ENCODE measurements around the gene HTRA2. TPM values are rescaled to one million over a fixed set of nuclear protein-coding genes. Genes with fewer than 3 reads are reported as not detected.

The HTRA2 gene
- total RNA-seq, 4 donors from 2014 or later = 27.3 to 45.9 (median 37.5) TPM

DNA sequence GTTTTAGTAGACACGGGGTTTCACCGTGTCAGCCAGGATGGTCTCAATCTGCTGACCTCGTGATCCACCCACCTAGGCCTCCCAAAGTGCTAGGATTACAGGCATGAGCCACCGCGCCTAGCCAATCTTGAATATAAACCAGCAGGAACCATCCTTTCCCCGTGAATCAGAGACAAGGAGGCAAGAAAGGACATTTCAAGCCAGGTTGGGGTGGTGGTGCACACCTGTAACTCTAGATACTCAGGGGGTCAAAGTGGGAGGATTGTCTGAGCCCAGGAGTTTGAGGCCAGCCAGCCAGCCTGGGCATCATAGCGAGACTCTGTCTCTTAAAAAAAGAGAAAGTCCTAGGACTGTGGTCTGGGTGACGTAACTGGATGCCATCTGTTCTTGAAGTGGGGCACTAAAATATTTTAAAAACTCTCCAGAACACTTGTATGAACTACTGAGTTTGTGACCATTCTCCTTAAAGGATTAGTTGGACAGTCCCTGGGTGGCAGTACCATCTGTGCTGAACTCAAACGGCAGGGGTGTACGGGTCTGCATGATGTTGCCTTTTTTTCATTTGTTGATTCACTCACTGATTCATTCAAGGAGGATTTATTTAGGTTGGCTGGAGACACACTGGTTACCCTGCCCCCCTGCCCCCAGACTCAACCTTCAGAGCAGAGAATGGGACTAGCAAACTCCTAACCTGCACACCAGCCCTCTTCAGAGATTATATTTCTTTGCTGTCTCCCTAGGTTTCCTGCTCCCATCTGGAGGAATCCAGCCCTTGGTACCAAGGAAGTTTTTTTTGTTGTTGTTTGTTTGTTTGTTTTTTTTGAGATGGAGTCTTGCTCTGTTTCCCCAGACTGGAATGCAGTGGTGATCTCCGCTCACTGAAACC lies 18.4 kb upstream of the HTRA2 start:
- intact Hi-C loops (cut with DNase I) = no loop called here
- TF ChIP-seq, protein P1, sequence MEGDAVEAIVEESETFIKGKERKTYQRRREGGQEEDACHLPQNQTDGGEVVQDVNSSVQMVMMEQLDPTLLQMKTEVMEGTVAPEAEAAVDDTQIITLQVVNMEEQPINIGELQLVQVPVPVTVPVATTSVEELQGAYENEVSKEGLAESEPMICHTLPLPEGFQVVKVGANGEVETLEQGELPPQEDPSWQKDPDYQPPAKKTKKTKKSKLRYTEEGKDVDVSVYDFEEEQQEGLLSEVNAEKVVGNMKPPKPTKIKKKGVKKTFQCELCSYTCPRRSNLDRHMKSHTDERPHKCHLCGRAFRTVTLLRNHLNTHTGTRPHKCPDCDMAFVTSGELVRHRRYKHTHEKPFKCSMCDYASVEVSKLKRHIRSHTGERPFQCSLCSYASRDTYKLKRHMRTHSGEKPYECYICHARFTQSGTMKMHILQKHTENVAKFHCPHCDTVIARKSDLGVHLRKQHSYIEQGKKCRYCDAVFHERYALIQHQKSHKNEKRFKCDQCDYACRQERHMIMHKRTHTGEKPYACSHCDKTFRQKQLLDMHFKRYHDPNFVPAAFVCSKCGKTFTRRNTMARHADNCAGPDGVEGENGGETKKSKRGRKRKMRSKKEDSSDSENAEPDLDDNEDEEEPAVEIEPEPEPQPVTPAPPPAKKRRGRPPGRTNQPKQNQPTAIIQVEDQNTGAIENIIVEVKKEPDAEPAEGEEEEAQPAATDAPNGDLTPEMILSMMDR (IDR thresholded peaks at IDR 0.05) = no peak
- TF ChIP-seq POLR2A (IDR thresholded peaks at IDR 0.05) = no peak
- no peaks in the 10 kb centered on the region for H3K9me3 ChIP-seq
- no peaks in the 10 kb centered on the region for H3K36me3 ChIP-seq
- DNase-seq = no peak
- 22 to 29% methylated on average over 11 of the region's 11 CpGs for WGBS, 2 donors
- H3K4me1 ChIP-seq = peaks cover 12 to 35% of the 10 kb centered on the region in 2 donors
- H3K4me3 ChIP-seq (replicated peaks in 1 of 3) = no peak overlapping the region
- H3K27me3 ChIP-seq = peaks cover 45% of the 10 kb centered on the region
- H3K27ac ChIP-seq = no peak overlapping the region

DNA sequence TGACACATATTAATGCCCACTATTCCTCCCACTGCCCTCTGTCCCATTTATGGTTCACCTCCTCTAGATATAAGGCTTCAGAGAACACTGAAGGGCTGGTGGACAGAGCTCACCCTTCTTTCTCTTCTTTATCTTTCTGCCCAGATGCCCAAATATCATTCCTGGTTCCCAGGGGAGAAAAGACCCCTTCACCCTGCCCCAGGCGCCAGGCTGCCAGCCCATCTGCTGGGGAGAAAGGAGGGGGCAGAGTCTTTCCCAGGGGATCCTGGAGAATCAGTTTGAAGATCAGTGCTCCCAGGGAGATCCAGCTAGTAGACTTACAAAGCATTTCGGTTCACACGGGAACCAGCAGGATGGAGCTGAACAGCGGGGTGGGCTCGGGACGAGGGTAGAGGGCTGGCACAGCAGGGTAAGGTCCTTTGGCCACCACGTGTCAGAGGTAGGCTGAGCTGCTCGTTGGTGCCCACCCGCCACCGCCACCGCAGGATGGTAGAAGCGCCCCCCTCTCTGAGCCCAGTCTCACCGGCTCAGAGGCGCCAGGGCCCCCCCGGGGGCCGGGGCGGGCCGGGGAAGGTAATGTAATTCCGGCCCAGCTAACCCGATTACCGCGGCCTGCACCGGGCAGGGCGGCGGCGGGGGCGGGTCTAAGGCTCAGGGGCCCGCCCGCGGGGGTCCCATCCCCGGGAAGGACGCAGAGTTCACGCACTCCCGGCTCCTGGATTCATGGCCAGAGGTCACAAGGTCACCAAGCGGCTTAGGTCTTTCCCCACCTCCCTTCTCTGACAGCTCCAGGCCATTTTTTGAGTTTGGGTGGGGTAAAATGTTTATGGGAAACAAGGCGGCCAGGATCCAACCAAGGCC lies 16.8 kb upstream of the HTRA2 start:
- no peak for DNase-seq

DNA sequence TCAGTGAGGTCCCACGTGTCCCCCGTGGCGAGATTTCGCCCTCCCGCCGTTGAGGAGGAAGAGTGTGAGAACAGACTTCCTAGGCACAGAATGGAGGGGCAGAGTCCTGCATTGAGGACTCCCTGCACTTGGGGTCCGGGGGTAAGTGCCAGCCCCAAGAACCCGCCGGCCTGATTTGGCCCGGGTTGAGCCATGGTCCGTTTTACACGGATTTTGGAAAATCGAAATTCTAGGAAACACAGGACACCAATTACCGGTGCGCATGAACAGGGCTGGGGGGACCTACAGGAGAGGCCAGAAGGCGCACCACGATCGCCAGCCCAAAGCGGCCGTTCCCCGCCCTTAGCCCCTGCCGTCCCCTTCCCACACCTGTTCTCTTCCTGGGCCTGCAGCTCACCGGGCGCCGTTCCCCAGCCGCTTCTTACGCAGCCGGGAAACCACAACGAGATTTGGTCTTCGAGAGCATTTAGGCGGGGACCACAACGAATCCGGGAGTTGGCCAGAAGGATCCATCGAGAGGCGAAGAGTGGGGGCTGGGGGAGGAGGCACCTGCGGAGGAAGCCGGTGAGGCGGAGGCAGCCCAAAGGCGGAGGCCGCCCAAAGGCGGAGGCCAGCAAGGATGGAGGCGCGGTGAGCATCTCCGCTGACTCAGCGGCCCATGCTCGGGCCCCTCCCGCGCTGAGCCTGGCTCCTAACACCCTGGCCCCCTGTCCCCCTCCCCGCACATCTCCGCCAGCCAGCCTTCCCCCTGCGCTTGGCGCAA lies 15.9 kb upstream of the HTRA2 start:
- H3K4me1 ChIP-seq = peaks cover 7 to 26% of the 10 kb centered on the region in 2 donors
- no peak overlapping the region for H3K27ac ChIP-seq
- intact Hi-C loops (cut with DNase I) = no loop called here
- no peak for TF ChIP-seq POLR2A (IDR thresholded peaks at IDR 0.05)
- TF ChIP-seq, protein P1 (IDR thresholded peaks at IDR 0.05) = no peak
- peaks cover 53% of the 10 kb centered on the region for H3K27me3 ChIP-seq
- WGBS, 2 donors = 4 to 7% methylated on average over 31 to 38 of the region's 52 CpGs
- no peak for DNase-seq
- no peak overlapping the region for H3K4me3 ChIP-seq (replicated peaks in 1 of 3)
- H3K9me3 ChIP-seq = no peaks in the 10 kb centered on the region
- no peaks in the 10 kb centered on the region for H3K36me3 ChIP-seq

More for the DNA sequence above, 16.8 kb upstream of the HTRA2 start:
- H3K27me3 ChIP-seq = peaks cover 53% of the 10 kb centered on the region
- no peaks in the 10 kb centered on the region for H3K36me3 ChIP-seq
- H3K27ac ChIP-seq = no peak overlapping the region
- intact Hi-C loops (cut with DNase I) = no loop called here
- no peak overlapping the region for H3K4me3 ChIP-seq (replicated peaks in 1 of 3)
- no peaks in the 10 kb centered on the region for H3K9me3 ChIP-seq
- WGBS, 2 donors = 3 to 5% methylated on average over 8 to 9 of the region's 36 CpGs
- TF ChIP-seq, protein P1 (IDR thresholded peaks at IDR 0.05) = no peak
- TF ChIP-seq POLR2A (IDR thresholded peaks at IDR 0.05) = no peak
- peaks cover 7 to 33% of the 10 kb centered on the region in 2 donors for H3K4me1 ChIP-seq

DNA sequence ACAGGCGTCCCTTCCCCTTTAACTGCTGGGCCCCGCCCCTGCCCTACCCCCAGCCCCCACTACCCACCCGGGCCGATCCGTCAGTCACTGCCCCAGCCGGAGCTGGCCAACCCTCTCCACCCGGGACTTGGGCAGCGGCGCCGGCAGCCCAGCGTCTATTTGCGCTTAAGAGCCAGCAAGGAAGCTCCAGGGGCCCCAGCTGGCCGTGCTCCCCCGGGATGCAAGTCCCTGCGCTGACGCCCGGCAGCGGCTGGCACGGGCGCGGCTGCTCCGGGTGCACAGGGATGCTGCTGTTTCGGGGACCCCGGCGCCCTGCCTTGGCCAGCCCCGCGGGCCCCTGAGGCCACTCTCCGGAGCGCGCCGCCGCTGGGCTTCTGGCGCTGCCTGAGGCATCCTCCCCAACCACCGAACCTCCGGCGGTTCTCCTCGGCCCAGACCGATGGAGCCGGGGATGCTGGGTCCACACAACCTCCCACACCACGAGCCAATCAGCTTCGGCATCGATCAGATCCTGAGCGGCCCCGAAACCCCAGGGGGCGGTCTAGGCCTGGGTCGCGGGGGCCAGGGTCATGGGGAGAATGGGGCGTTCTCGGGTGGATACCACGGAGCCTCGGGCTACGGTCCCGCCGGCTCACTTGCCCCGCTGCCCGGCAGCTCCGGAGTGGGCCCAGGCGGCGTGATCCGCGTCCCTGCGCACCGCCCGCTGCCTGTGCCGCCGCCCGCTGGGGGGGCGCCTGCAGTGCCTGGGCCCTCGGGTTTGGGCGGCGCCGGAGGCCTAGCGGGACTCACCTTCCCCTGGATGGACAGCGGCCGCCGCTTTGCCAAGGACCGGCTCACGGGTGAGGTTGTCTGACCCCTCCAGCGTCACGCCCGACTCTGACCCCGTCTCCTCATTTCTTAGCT lies 15.1 kb upstream of the HTRA2 start, which contains the start of gene TLX2:
TSS of gene TLX2 (plus strand) at position 83 of the 903 bp plus-strand sequence. CDS start at position 440, 357 bp downstream.
- no peak within 1 kb of the TSS for H3K4me3 ChIP-seq (replicated peaks in 1 of 3)
- DNase-seq = no peak
- 9% methylated on average over 10 to 19 of the region's 82 CpGs for WGBS, 2 donors

More for the DNA sequence above, 15.1 kb upstream of the HTRA2 start, which contains the start of gene TLX2:
- intact Hi-C loops (cut with DNase I) = no loop called here
- no peak within 1 kb of the TSS for H3K27ac ChIP-seq
- TF ChIP-seq, protein P1 (IDR thresholded peaks at IDR 0.05) = no peak
- no peak for TF ChIP-seq POLR2A (IDR thresholded peaks at IDR 0.05)
- peaks cover 7 to 26% of the 10 kb centered on the region in 2 donors for H3K4me1 ChIP-seq
- no peaks in the 10 kb centered on the region for H3K9me3 ChIP-seq
- no peaks in the 10 kb centered on the region for H3K36me3 ChIP-seq
- H3K27me3 ChIP-seq = peaks cover 53% of the 10 kb centered on the region
